GM18517 (cell line): Measurements from ENCODE around the gene ESYT3.
"Not testable (repeated sequence)": the region's sequence is repeated elsewhere in the genome, so short reads cannot be mapped to it uniquely, and the experiment has no call there.

Experiments
- ATAC-seq: cut with Tn5 transposase; IDR thresholded peaks from one replicate; pipeline ENCODE4 v1.9.1; 2021; ENCODE audit warnings: mild to moderate bottlenecking, moderate library complexity; ENCODE audit not compliant: unreplicated experiment

ESYT3 gene

DNA sequence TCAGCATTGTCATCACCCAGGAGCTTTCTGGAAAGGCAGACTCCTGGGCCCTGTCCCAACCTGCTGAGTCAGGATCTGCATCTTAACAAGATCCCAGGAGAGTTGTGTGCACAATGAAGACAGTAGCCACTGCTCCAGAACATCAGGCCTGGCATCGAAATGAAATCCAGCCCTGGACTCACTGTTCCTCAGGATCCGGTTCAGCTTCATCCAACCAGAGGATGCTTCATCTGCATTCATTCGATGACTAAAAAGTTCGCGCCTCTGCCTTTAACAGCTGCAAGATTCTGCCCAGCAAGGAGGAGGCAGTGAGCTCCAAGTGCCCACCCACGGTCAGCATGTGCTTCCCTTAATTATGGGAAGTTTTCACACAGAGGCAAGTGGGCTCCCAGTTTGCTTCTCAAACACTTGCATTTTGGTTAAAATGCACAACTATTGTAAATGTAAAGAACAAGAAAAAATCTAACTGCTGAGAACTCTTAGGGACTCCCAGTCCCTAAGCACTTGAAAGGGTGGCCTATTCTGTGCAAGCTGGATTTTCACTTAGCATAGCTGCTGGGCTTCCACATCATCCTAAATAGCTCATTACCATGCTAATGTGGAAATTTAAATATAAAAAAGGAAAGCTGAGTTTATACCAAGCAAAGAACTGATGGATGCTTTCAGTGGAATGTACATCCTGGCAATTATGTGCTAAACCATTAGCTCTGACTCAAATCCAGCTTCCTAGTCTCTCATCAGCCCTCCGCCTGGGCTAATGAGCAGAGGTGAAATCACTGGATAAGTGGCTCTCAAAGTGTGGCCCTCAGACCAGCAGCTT lies 25.5 kb upstream of the ESYT3 start:
- ATAC-seq: no peak

DNA sequence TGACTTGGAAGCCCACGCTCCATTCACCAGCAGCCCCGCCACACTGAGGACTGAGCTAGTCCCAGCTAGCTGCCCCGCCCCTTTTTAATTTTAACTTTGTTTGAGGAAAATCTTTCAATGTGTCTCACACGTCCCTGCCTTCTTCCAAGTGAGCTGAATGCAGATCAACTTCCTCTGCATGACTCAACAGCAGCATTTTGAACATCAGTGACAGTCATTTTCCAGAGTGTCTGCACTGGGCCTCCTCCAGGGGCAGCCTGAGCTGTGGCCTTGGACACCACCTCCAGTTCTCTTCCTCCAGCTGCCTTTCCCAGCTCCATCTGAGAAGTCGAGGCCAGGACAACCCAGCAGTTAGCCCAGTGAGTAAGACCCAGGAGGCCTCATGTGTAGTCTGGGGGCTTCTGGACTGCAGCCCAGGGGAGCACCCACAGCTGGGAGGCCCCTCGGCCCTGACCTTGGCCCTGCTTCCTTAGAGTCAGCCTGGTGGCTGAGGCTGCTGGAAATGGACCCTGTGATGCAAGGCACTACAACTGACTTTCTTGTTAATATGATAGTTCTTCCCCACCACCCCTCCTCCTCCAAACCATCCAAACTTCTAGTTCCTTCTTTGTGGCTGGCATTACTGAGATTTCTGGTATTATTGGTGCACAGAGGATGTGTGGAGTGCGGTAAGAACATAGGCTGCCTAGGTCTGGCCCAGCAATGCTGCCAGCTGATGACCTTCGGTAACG lies 21.4 kb upstream of the ESYT3 start:
- ATAC-seq: no peak

DNA sequence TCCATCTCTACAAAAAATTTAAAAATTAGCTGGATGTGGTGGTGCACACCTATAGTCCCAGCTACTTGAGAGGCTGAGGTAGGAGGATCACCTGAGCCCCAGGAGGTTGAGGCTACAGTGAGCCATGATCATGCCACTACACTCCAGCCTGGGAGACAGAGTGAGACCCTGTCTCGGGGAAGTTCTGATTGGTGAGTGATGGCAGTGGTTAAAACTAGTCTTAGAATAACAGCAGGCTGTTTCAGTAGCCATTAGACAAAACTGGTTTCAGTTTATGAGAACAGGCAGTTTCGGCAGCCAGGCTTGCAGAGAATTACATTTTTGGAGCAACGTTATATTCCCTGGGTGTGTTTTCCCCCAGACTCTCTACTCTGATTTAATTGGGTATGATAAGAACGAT lies 18.2 kb upstream of the ESYT3 start:
- ATAC-seq: not testable (repeated sequence)

DNA sequence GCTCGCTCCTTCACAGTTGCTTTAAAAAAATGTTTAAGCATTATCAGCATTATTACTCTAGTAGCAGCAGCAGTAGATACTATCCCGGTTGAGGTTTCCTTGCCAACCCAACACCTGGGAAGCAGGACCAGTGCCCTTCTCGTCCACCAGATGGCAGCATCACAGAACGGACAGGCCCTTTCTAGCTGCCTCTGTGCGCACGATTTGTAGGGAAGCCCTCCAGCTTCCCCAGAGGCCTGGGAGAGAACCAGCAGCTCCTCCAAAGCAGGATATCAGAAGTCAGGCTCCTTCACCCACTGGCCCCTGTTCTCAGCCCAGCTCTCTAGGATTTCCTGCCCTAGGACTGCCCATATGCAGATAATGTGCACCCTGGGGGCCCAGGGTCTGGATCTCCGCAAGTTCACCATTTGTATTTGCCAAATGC lies 16.8 kb upstream of the ESYT3 start:
- ATAC-seq: peak; percentile 70

DNA sequence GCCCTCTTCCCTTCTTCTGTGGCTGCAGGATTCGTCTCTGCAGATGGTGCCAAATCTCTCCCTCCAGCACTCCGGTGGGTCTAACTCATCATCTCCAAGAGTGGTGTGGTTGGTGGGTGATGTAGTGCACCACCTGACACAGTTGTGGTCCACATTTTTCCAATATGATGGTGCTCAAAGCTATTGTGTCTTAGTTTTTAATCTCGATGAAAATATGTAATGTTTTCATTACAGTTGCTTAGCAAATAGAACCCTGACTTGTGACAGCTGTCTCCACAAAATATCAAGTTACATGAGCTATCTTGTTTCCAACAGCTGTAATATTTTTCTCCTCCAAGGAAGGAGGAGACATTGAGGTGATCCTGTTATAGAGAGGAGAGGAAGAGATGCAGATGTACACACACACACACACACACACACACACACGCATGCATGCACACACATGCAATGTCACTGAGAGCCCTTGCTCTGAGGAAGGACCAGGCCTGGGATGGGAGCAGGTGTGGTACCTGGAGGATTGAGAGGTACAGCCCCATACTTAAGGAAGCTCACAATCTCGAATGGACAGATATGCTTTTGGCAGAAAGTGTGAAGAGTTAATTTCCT lies 15.7 kb upstream of the ESYT3 start:
- ATAC-seq: no peak

DNA sequence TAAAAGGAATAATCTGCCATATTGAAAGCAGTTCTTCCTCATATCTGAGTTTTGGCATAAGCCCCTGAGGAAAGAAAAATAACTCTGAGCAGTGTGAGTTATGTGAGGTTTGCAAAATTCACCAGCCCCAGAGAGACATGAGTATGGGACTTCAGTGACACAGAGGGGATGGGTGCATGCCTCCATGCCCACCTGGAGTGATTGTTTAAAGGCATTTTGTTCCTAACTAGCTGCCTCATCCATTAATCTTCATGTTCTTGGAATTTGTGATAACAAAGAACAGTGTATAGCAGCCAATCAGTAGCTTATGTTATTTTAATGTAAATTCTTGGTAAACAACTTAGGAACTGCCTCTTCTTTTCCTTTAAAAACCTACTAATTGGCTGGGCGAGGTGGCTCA lies 11.1 kb upstream of the ESYT3 start:
- ATAC-seq: no peak

DNA sequence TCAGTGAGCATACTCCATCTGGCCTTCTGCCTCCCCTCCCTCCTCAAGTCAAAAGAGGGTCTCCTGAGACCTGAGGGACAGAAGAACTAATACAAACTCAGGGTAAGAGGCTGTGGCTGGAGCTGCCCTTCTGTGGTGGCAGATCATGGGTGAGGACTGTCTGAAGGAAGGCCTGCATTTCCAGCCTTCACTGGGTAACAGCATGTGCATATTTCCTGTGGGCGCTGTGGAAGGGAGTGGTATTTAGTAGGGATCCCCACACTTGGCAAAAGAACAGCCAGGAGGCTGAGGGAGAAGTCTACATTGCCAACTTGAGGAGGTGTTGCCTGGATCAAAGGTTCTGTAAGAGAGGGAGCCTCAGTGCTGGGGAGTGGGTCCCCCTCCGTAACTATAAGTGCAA lies 10.1 kb upstream of the ESYT3 start:
- ATAC-seq: no peak

DNA sequence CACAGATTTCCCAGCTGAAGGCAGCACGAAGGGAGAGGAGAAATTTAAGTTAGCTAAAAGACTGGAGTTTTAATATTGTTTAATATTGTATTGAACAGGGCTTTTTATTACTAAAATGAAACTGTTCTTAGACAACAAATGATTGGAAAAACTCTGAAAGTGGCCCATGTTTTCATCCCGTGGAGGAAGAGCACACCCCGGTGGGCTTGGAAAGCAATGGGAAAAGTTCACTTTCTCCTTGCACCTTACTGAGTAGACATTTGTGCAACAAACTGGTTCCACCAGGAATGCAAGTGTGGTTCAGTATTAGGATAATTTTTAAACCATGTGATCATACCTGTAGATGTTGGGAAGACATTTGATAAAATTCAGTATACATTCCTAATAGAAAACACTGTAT lies 8.2 kb upstream of the ESYT3 start:
- no peak for ATAC-seq

DNA sequence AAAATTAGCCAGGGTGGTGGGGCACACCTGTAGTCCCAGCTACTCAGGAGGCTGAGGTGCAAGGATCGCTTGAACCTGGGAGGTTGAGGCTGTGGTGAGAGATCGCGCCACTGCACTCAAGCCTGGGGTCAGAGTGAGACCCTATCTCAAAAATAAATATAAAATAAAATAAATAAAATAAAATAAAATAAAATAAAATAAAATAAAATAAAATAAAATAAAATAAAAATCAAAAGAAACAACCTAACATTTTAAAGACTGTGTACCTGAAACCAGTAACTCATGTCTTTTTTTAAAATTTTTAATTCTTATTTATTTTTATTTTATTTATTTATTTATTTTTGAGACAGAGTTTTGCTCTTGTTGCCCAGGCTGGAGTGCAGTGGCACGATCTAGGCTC lies 7.7 kb upstream of the ESYT3 start:
- not testable (repeated sequence) for ATAC-seq

DNA sequence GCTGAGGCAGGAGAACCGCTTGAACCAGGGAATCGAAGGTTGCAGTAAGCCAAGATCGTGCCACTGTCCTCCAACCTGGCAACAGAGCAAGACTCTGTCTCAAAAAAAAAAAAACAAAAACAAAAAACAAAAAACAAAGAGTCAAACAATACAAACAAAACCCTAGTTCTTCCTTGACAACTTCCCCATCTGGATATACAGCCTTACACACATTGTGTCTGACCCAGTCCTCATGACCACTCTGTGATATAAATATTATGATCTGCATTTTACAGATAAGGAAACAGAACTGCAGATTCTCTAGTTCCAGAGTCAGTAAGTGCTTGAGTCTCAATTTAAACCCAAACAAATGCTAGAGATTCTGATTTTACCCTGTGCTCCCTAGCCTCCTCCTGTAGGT lies 4.8 kb upstream of the ESYT3 start:
- ATAC-seq: no peak

DNA sequence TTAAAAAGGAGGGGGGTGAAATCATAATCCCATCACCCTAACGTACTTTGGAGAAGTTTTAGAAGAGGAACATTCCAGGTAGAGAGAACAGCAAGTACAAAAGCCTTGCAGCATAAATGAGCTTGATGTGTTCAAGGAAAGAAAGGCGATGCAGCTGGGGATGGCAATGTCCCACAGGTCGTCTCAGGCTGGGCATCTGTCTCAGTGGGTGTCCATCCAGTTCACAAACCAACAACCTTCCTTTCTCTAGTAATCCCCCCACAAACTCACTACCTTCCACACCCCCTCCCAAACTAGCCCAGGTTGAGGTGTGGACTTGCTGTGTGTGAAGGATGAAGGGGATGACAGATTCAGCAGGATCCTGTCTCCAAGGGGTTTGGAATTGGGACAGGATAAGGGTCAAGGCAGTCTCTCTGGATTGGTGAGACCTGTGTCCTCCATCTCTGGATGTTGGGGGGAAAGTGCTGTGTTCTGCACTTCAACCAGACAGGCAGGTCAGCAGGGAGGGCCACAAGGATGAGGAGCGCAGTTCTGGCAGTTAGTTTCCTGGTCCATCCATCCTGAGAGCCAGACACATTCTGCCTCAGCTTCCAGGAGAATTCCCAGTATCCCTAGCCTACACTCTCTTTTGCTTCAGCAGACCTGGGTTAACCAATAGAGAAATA lies 1.7 kb upstream of the ESYT3 start:
- ATAC-seq: no peak

DNA sequence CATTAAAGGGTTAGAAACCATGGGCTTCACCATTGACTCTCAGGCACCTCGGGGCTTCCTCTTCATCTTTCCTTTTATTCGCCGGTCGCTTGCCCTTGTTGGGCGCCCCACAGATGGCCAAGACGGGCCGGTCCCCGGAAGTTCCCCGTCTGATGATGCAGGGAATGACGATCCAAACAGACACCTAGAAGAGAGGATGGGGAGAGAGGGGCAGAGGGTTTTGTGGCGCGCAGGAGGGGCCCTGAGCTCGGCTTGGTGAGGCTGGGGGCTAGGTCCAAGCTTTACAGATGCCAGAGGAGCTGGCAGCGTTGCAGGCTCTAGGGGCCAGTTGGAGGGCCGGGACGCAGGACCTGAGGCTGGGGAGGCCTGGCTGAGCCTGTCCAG lies 532 bp upstream of the ESYT3 start:
- no peak for ATAC-seq

DNA sequence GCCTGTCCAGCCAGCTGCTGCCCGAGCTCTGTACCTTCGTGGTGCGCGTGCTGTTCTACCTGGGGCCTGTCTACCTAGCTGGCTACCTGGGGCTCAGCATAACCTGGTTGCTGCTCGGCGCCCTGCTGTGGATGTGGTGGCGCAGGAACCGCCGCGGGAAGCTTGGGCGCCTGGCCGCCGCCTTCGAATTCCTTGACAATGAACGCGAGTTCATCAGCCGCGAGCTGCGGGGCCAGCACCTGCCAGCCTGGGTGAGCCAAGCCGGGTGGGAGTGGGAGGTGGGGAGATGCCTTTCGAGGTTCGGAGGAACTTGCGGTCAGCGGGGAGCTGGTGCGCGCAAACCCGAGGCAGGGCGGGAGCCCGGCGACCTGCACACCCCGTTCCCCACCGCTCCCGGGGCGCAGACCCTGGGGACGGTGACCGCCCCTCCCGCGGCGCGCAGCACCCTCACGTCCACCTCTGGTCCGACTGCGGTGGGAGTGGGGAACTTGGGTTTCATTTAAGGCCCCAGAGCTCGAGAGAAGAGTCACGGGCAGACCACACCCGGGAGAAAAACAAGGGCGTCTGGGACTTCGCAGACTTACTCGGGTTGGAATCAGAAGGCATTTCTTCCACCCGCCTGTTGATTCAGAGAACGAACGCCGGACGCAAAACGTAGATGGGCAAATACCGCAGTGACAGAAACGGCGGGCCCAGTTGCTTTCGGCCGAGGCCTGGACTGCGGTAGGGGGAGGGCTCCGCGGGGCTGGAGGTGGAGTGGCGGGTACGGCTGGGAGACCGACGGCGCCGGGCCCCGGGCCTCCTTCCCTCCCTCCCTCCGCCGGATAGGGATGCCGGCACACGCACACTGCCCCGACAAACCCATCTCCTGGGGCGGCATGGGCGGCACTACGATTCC lies 708 bp downstream of the ESYT3 start:
- no peak for ATAC-seq

DNA sequence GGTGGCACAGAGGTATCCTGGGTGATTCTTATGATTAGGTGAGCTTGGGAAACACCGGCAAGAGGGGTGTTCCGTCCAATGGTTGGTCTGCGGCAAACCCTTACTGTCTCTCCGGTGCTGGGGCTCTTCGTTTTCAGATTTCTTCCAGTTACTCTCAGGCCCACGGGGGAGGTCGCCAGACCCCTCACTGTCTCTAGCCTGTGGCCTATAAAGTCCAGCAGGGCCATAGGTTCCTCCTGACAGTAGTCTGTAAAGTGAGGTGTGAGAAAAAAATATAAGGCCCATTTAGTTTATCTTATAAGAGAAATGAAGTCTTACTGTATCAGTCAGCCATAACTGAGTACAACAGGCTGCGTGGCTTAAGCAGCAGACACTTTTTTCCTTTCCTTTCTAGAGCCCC lies 1.4 kb downstream of the ESYT3 start:
- ATAC-seq: no peak

DNA sequence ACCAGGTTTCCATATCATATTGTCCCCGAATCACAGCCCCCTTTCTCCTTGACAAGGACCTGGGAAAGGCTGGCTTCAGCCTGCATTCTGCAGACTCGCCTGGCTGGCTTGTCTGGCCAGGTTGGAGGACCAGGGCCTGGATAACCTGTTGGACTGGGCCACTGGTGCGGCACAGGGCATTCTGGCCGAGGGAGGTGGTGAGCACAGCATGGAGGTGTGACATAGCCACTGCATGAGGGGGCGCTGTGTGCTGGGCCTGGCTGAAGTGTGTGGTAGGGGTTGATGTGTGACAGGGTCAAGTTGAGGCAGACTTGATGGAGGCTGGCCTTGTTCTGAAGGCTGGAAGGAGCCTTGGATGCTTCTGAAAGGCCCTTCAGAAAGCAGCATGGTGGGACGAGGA lies 2.9 kb downstream of the ESYT3 start:
- no peak for ATAC-seq

DNA sequence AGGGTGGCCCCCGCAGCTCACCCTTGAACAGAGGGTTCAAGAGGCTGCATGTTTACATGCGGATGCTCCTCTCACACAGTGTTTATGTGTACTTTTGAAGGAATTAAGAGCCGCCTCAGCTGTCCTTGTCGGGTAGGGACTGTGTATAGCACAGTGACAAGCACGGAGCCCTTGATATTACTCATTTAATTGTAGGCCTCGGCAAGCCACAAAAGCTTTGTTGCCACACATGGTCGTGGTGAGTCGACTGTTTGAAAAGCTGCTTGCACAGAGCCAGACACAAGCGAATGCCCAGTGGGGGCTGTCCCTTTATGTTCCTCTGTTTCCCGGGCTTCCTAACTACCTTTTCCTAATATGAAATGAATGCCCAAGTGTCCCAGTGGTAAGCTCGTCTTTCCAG lies 4.5 kb downstream of the ESYT3 start:
- ATAC-seq: no peak

DNA sequence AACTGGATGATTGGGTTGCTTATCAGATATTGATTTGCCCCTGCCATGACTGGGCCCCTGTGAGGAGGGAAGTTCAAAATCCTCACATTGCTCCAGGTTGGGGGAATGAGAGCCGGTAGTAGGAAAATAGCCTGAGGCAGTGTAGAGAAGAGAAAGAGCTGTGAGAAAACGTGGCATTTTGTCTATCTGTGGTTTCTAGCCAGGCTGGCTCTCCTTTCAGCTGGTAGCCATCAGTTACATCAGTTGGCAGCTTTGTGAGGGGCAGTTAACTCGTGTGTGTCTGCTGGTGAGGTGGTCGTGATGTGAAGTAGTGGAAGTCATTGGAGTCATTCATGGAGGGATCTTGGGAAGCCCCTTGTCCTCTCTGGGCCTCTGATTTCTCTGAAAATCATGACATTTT lies 5.2 kb downstream of the ESYT3 start:
- ATAC-seq: no peak

DNA sequence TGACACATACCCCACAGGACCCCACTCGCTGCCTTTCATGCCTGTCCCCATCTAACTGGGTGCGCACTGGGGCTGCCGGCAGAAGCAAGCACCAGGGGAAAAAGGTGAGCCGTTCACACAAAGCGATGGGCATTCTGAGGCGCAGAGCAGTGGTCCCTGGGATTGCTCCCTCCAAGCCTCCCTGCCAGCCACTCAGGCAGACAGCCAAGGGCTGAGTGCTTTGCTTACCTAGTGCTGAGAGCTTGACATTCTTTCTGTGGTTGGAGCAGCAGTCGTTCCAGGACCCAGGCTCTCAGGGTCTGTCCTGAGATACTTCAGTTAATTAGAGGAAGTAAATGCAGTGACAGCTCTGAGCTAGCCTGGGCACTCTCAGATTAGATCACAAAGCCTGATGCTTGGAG lies 5.7 kb downstream of the ESYT3 start:
- ATAC-seq: no peak

DNA sequence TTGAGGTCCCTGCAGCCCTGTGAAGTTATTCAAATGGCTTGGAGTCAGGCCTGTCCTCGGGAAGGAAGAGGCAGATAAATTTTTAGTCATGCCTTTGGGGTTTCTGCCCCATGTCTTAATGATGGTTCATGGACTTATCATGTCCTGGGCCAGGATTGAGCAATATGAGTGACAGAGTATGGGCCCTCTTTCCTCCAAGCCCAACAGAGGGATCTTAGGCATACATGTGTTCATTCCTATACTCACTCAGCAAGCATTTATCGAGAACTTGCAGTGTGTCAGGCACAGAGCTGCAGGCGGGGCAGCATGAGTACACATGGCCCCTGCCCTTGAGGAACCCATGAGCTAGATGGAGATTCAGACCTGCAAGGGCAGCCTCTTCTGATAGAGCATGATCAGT lies 6.2 kb downstream of the ESYT3 start:
- no peak for ATAC-seq

DNA sequence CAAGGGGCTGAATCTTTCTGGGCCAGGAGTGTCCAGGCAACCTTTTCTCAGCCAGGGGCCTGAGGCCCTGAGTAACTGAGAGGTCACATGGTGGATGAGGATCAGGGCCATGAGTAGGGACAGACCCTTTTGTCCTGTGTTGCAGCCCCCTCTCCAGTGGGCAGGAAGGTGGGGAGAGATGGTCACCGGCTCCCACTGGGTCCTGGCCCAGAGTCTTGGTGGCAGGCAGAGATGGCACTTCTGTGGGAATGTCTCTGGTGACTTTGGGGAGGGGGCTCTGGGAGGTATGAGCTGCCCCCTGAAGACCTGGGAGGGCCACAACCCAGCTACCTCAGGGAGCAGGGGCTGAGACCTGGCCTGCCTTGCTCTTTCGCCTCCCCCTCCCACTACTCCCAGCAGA lies 6.8 kb downstream of the ESYT3 start:
- ATAC-seq: no peak

DNA sequence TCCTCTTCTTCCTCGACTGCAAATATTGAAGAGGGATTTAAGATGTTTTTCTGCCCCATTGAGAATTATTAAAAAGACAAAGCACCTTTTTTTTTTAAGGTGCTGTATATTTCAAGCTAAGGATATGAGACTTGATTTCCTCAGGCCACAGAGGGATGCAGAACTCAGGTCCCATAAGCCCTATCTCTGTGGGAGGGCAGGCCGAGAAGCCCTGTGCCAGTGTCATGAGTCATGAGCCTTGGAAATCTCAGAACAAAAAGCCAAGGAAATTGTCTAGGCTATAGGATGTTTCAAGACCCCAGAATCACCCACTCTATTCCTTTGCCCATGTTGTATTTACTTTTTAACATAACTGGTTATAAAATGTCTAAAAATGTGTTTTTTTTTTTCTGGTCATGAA lies 7.3 kb downstream of the ESYT3 start:
- no peak for ATAC-seq
